Kidney (tissue), 14 donors: ENCODE results near the gene CADM3. TPM values are rescaled to one million over a fixed set of nuclear protein-coding genes. Genes with fewer than 3 reads are reported as not detected.

Experiments used
- DNase-seq, 5 donors: peaks; one replicate each; pipeline ENCODE4 v3.0.0-alpha.2; 2013 to 2020
- FAIRE-seq: peaks from 2 replicates; lab custom pipeline; 2012; peaks lifted over from hg19 to GRCh38; lab: Jason Lieb, UNC
- H3K27ac ChIP-seq, 2 donors: one replicate each; pipeline ENCODE4 v1.7.0; 2013; ENCODE audit warnings: low read depth in 2 of 2, low read length in 2 of 2, inconsistent platforms in 1 of 2
- H3K27me3 ChIP-seq: one replicate; pipeline ENCODE4 v1.7.1; 2013; ENCODE audit warnings: low read length, inconsistent platforms; ENCODE audit not compliant: control insufficient read depth, insufficient read depth
- H3K36me3 ChIP-seq, 3 donors: one replicate each; pipeline versions ENCODE4 v1.7.0 to v1.7.1; 2013; ENCODE audit warnings: low read length in 3 of 3, control low read depth in 1 of 3, inconsistent platforms in 1 of 3; ENCODE audit not compliant: insufficient read depth in 3 of 3, control insufficient read depth in 2 of 3
- H3K4me1 ChIP-seq, 3 donors: one replicate each; pipeline versions ENCODE4 v1.7.0 to v1.7.1; 2013; ENCODE audit warnings: low read length in 3 of 3, inconsistent platforms in 1 of 3, low read depth in 1 of 3; ENCODE audit not compliant: control insufficient read depth in 2 of 3, insufficient read depth in 2 of 3
- H3K4me3 ChIP-seq, 3 donors: one replicate each; pipeline versions ENCODE4 v1.7.0 to v1.8.1; 2013; ENCODE audit warnings: low read length in 3 of 3, control low read depth in 1 of 3, inconsistent platforms in 1 of 3
- H3K9ac ChIP-seq, 3 donors: one replicate each; pipeline versions ENCODE4 v1.7.0 to v1.7.1; 2013; ENCODE audit warnings: low read length in 3 of 3, control low read depth in 1 of 3, inconsistent platforms in 1 of 3
- H3K9me3 ChIP-seq, 3 donors: one replicate each; pipeline versions ENCODE4 v1.7.0 to v1.7.1; 2013; ENCODE audit warnings: low read length in 3 of 3, control low read depth in 1 of 3, inconsistent platforms in 1 of 3; ENCODE audit not compliant: control insufficient read depth in 2 of 3, insufficient read depth in 1 of 3
- intact Hi-C: fragments of 100-400 bp; cut with DNase I; formaldehyde crosslinking; loops from one replicate; pipeline ENCODE4 v1.11.1; 2022
- polyA plus RNA-seq: library from polyadenylated mRNA; stranded (reverse); fragments of 350-450 nt; fragmentation: Illumina TruSeq; extraction: RNeasy Lipid Tissue Mini Kit (QIAGEN cat#74804); gene quantifications from one replicate; pipeline ENCODE4 v1.2.3, GENCODE V29; 2014; ENCODE audit warnings: low read depth, low replicate concordance; ENCODE audit not compliant: insufficient read depth
- total RNA-seq: library from RNA; stranded (reverse); fragmentation: NEBNext Ultra II Directional; extraction: Animal tissue kit (Norgen Biotek cat#: 25700); gene quantifications from one replicate; pipeline ENCODE4 v1.2.1, GENCODE V29; 2021
- TF ChIP-seq, protein P1 (sequence below): IDR thresholded peaks from 3 replicates; pipeline ENCODE4 v1.5.1; 2012; ENCODE audit warnings: mild to moderate bottlenecking, moderate library complexity, borderline replicate concordance; ENCODE audit not compliant: insufficient read depth; ENCODE audit errors: extremely low read depth
- donor health status: control.
- donor health status: control.
- donor health status: control.
- donor health status: control.
- donor health status: control.
- donor health status: DM: yes; HTN: yes; CAD: no.
- donor health status: Normal renal cell carcinoma (clear cell type).

CADM3 gene
- total and polyA plus RNA-seq, 2 donors from 2014 or later: 0.56 to 25.8 TPM

DNA sequence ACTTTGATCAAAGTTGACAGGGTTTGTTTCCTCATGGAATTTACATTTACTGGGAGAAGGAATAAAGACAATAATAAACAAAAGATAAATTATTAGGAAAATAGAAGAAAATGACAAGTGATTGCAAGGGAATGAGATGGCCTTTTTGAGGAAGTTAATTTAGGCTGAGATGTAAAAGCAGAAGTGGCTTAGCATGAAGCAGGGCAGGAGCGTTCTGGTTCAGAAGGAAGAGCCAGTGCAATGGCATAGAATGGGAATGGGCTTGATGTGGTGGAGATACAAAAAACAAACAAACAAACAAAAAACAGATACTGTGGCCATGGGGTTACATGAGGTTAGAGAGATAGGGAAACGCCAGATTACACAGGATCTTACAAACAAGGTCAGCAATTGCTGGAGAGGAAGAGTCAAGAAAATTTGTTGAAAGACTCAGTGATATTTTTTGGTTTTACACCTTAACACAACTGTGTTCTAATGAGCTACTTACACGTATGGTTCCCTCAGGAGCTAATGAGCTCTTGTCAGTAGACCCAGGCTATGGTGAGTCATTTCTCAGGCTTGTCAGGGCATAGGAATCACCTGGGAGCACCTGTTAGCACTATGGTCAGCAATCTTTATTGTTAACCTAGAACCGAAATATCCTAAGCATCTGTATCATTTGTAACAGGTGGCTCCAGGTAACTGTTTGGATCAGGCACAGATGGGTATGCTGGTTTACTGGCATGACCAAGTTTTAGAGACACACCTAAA, 8.7 kb upstream of the CADM3 start:
- FAIRE-seq (no peak), DNase-seq (no peak)
- H3K36me3 ChIP-seq: no peaks in the 10 kb centered on the region
- intact Hi-C loops: no loop called here
- H3K27me3 ChIP-seq: no peaks in the 10 kb centered on the region
- TF ChIP-seq, protein P1, sequence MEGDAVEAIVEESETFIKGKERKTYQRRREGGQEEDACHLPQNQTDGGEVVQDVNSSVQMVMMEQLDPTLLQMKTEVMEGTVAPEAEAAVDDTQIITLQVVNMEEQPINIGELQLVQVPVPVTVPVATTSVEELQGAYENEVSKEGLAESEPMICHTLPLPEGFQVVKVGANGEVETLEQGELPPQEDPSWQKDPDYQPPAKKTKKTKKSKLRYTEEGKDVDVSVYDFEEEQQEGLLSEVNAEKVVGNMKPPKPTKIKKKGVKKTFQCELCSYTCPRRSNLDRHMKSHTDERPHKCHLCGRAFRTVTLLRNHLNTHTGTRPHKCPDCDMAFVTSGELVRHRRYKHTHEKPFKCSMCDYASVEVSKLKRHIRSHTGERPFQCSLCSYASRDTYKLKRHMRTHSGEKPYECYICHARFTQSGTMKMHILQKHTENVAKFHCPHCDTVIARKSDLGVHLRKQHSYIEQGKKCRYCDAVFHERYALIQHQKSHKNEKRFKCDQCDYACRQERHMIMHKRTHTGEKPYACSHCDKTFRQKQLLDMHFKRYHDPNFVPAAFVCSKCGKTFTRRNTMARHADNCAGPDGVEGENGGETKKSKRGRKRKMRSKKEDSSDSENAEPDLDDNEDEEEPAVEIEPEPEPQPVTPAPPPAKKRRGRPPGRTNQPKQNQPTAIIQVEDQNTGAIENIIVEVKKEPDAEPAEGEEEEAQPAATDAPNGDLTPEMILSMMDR: no peak
- H3K9ac ChIP-seq: no peak overlapping the region
- no peak overlapping the region for H3K4me3 ChIP-seq
- no peak overlapping the region for H3K27ac ChIP-seq
- H3K4me1 ChIP-seq: no peaks in the 10 kb centered on the region
- H3K9me3 ChIP-seq: no peaks in the 10 kb centered on the region

DNA sequence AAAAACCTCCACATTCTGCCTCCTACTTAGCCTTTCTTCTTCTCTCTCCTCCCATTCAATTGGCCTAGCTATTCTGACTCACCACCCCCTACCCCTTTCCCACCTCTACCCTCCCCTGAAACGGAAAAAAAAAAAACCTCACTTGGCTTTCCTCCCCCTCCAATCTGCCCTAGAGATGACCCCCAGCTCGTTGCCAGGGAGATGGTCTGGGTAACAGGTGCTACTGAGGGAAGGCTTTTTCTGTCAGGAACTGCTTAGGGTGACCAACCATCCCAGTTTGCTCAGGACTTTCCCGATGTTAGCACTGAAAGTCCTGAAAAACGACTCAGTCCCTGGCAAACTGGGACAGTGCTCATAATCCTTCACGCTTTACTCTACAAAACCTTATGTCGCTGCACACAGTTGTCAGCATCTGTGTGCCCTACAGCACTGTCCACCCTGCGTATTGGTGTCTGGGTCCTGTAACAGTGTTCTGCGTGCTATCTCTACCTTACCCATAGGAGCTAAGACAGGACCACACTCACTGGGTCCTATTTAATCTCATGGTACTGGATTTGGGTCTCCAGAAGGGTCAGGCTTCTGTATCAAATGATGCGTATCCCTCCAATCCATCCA, 7.7 kb upstream of the CADM3 start:
- H3K27ac ChIP-seq: no peak overlapping the region
- TF ChIP-seq, protein P1: no peak
- H3K4me1 ChIP-seq: no peaks in the 10 kb centered on the region
- intact Hi-C loops: no loop called here
- H3K9me3 ChIP-seq: no peaks in the 10 kb centered on the region
- H3K27me3 ChIP-seq: no peaks in the 10 kb centered on the region
- no peak for FAIRE-seq
- DNase-seq: peak in 1 of 5 donors; percentile 13
- no peaks in the 10 kb centered on the region for H3K36me3 ChIP-seq
- no peak overlapping the region for H3K4me3 ChIP-seq
- no peak overlapping the region for H3K9ac ChIP-seq

DNA sequence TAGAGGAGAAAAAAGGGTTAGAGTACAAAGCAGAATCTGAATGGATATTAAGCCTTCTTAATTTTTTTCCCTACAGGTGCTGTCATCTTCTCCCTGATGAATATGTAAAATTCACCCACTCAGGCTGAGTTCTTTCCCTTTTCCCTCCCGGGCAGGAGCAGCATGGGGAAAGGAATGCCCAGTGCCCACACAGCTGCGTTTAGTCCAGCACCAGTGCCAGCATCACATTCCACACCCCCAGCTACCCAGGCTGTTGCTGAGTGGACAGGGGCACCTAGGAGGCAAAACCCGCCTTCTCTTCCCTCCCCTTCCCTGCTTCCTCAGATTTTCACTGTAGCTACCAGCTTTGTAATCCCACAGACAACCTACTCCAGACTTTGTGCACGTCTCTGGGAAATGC, 3.4 kb upstream of the CADM3 start:
- H3K27ac ChIP-seq: no peak overlapping the region
- H3K9ac ChIP-seq: no peak overlapping the region
- H3K4me3 ChIP-seq: no peak overlapping the region
- DNase-seq (no peak), FAIRE-seq (no peak)
- H3K9me3 ChIP-seq: no peaks in the 10 kb centered on the region
- H3K27me3 ChIP-seq: peaks cover 7% of the 10 kb centered on the region
- no peaks in the 10 kb centered on the region for H3K36me3 ChIP-seq
- no peaks in the 10 kb centered on the region for H3K4me1 ChIP-seq
- TF ChIP-seq, protein P1: no peak
- intact Hi-C loops: no loop called here
